Measurements from ENCODE around the gene COX18. TPM values are rescaled to one million over a fixed set of nuclear protein-coding genes. Genes with fewer than 3 reads are reported as not detected.
A peak's percentile ranks its signal among the peaks of the same experiment; 100 is the strongest.

COX18 gene
- total RNA-seq, 4 donors from 2014 or later, result 5.6 to 33.5 (median 16.0) TPM

GRCh38 chr4:73036123-73036522 lies 33.4 kb downstream of the COX18 start:
- Histone ChIP-seq H3K4me1 (no peaks in the 10 kb centered on the region), H3K36me3 (no peaks in the 10 kb centered on the region), H3K27ac (no peak overlapping the region), H3K27me3 (no peaks in the 10 kb centered on the region), H3K9me3 (no peaks in the 10 kb centered on the region), H3K4me3 (no peak overlapping the region)
- intact Hi-C loops (cut with DNase I; ENCODE audit: low total_unique reads), result no loop called here
- DNase-seq, result no peak
- TF ChIP-seq POLR2A (IDR thresholded peaks at IDR 0.05) (no peak), CTCF (IDR thresholded peaks at IDR 0.05) (no peak)

GRCh38 chr4:73034896-73035295 lies 34.6 kb downstream of the COX18 start:
- H3K4me3 ChIP-seq, result no peak overlapping the region
- no peaks in the 10 kb centered on the region for H3K36me3 ChIP-seq
- H3K9me3 ChIP-seq, result no peaks in the 10 kb centered on the region
- no peak overlapping the region for H3K27ac ChIP-seq
- TF ChIP-seq POLR2A (IDR thresholded peaks at IDR 0.05) (no peak), CTCF (IDR thresholded peaks at IDR 0.05) (no peak)
- intact Hi-C loops (cut with DNase I; ENCODE audit: low total_unique reads), result no loop called here
- no peaks in the 10 kb centered on the region for H3K27me3 ChIP-seq
- H3K4me1 ChIP-seq, result no peaks in the 10 kb centered on the region
- DNase-seq, result no peak

GRCh38 chr4:73028621-73029020 lies 40.9 kb downstream of the COX18 start:
- TF ChIP-seq CTCF (IDR thresholded peaks at IDR 0.05) (no peak), POLR2A (IDR thresholded peaks at IDR 0.05) (no peak)
- H3K4me3 ChIP-seq, result no peak overlapping the region
- H3K36me3 ChIP-seq, result no peaks in the 10 kb centered on the region
- intact Hi-C loops (cut with DNase I; ENCODE audit: low total_unique reads), result no loop called here
- no peaks in the 10 kb centered on the region for H3K4me1 ChIP-seq
- H3K27me3 ChIP-seq, result no peaks in the 10 kb centered on the region
- H3K9me3 ChIP-seq, result no peaks in the 10 kb centered on the region
- no peak overlapping the region for H3K27ac ChIP-seq
- DNase-seq, result no peak

- Histone ChIP-seq H3K9me3 (no peaks in the 10 kb centered on the region), H3K4me1 (no peaks in the 10 kb centered on the region), H3K4me3 (no peak overlapping the region), H3K27ac (no peak overlapping the region), H3K36me3 (no peaks in the 10 kb centered on the region), H3K27me3 (no peaks in the 10 kb centered on the region)
- TF ChIP-seq CTCF (IDR thresholded peaks at IDR 0.05) (no peak), POLR2A (IDR thresholded peaks at IDR 0.05) (no peak)
- intact Hi-C loops (cut with DNase I; ENCODE audit: low total_unique reads), result no loop called here
- no peak for DNase-seq
Measured at GRCh38 chr4:73021634-73022033, 47.9 kb downstream of the COX18 start.

GRCh38 chr4:73019462-73020047 lies 50.0 kb downstream of the COX18 start:
- intact Hi-C loops (cut with DNase I; ENCODE audit: low total_unique reads), result no loop called here
- Histone ChIP-seq H3K27ac (no peak overlapping the region), H3K4me1 (no peaks in the 10 kb centered on the region), H3K27me3 (no peaks in the 10 kb centered on the region), H3K36me3 (no peaks in the 10 kb centered on the region), H3K4me3 (no peak overlapping the region), H3K9me3 (no peaks in the 10 kb centered on the region)
- TF ChIP-seq CTCF (IDR thresholded peaks at IDR 0.05), result peak; percentile 62 to 74 (median 65)
- TF ChIP-seq POLR2A (IDR thresholded peaks at IDR 0.05), result no peak
- no peak for DNase-seq

All from uterus (tissue), 4 donors.